ENCODE results near the gene MYZAP.
"Not testable (repeated sequence)": the region's sequence is repeated elsewhere in the genome, so short reads cannot be mapped to it uniquely, and the experiment has no call there.

Gene MYZAP

DNA sequence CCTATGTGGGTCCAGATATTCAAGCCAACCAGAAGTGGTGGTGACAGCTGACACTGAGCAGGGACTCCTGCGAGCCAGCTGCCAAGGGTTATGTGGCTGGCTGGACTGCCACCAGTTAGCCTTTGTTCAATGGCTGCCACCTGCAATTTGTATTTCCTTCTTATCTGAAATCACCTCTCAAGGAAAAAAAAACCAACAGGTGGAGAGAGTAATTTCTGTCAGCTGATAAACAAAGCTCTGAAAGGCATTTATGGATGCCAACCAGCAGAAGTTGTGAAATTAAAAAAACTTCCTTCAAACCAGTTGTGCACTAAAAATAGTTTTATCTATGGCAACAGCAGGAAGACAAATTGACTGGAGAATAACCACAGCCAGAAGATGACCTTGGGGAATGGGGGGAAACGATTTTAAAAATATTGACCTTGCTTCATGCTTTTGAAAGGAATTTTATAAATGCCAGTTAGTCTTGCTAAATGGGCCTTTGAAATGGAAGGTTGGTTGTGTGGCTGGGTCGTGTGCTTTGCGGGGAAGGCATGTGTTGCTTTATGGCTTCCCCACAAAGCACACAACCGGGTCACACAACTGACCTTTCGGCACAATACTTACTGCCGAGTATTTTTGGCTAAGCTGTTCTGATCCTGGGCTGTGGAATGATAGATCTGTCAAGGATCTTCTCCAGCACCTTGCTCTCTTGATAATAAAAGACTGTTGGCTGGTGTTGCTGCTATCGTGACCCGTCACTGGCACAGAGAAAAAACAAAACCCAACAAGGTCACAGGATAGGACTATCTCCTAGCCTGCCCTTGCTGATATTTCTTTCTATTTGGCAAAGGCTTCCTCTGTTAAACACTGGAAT, 3.5 kb downstream of the MYZAP start:
- no peak for DNase-seq

DNA sequence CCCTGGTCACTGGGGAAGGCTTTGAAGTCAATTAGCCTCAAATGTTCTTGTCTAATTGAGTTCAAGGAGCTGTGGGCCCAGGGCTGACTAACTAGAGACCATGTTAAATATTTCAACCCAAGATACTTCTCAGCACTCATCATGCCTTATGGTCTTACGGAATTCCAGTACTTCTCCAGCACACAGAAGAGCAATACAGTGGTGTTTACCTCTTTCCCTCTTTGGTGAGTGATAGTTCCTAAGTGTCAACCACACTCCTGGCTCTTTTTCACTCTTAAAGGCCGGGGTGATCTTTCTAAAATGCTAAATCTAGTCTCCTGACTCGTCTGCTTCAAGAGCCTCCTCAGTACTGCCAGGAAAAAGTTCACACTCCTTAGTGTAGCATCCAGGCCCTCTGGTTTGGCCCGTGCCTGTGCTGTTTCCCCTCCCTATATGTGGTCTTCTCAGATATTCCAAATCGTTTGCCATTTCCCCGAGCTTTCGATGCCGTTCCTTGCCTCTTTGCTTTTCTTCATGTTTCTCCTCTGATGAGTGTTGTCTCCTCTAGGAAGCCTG, 4.7 kb downstream of the MYZAP start:
- DNase-seq: no peak

DNA sequence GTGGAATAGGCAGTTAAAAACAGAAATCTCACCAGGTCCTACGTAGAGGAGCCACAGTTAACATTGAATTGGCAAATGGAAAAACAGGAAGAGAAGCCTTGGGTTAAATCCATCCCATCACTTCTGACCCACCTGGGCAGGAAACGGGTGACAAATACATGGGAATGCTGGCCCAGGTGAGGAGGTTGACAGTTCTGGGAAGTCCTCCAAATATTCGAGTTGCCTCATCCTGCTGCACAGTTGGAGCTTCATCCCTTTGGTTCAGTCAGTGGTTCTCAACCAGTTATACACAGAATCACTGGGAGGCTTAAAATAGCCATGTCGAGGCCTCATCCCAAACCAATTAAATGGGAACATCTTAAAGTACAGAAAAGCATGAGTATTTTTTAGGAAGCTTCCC, 5.3 kb downstream of the MYZAP start:
- DNase-seq: no peak

DNA sequence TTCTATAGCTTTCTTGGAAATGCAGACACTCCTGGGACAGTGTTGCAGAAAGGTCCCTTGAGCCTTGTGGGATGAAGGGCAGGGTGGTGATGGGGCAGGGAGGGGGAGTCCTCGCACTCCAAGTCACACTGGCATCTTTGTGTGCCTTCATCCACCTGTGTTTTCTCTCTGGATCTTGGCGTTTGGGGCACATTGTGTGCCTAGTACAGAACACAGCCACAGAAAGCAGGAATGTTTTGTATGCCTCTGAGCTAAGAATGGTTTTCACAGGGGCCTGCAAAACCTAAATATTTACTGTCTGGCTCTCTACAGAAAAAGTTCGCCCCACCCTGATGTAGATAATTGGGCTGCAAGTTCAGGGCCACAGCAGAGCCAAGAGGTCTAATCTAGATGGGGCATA, 5.7 kb downstream of the MYZAP start:
- DNase-seq: no peak

DNA sequence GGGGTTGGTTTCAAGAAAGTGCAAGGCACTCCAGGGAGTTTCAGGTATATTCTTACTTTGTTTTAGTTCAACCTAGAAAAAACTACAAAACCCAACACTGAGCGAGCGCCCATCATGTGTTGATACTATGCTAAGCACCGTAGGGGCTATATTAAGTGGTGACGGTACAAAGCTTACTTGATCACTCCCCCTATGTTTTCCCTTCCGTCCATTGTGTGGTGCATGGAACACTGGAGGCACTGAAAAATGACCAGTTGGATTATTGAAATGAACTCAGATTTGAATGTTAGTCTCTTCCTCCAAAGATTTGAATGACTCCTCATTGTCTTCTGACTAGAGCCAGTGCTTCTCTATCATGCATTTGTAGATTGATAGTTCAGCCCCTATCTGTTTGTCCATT, 6.6 kb downstream of the MYZAP start:
- DNase-seq: no peak

DNA sequence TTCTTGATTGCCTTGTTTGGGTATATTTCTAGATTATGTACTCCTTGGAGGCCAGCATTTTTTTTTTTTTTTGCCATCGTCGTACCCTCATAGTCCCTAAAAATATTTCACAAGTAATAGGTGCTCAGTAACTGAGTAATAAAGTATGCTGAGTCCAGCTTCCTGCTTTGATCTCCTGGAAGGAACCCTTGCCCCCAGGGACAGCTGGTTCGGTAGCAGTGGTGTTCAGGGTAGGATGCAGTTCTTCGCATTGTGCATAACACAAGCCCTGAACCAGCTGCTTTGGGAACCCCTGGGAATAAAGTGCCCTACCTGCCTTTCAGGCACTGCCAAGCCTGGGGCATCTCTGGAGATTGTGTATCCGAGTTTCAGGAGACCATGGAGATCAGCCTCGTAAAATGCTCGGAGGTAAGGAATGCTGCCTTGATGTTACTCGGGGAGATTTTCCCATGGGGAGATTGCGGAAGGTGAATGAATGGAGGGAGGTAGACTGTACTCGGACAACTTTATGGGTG, 7.6 kb downstream of the MYZAP start:
- DNase-seq: no peak

DNA sequence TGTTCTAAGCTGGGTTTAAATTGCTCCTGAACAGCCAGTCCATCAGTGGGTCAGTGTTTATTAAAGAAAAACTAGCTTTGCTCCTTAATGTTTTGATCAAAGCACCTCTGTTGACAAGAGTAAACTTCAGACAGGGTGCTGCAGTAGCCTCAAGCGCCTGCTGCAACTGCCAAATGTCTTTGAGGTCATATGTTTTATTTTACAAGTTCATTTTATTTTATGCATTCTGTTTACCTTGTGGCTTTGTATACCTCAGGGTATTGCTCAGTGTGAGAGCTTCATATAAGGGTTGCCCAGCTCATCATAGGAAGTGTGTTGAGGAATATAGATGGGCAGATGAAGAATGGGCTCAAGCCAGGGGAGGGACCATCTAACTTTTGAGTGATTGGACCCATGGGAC, 8.5 kb downstream of the MYZAP start:
- DNase-seq: no peak

DNA sequence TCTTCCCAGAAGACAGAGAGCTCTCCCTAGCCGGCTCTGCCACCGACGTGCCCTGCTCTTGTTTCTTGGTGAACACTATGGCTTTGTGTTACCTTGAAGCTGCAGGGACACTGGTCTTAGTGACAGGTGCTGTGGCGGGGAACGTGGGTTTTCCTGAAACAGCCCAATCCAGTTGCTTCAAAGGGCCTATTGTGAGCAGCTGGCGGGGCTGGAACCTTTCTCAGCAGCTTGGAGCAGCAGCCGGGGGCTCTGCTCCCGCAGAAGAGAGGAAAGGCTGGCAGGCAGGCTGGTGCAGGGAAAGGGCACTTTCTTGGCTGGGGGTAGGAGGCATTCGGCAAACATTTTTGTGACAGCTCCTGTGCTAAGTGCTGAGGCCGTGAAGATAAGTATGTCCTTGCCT, 12.8 kb downstream of the MYZAP start:
- DNase-seq: no peak

DNA sequence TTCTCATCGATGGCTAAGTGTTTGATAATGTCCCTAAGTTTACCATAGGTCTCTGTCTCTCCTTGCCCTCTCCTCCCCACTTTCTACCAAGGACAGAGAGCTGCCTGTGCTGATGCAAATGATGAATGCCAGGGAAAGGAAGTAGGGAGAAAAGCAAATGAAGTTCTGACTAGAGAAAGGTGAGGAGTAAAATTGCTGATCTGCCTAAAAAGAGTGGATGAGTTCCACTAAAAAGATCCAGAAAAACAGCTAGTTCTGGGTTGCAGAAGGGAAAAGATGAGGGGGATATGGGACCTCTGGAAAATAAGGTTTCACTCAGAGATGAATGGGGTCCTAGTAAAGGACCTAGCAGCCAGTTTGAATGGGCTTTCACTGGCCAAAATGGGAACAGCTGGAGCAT, 13.8 kb downstream of the MYZAP start:
- DNase-seq: no peak

DNA sequence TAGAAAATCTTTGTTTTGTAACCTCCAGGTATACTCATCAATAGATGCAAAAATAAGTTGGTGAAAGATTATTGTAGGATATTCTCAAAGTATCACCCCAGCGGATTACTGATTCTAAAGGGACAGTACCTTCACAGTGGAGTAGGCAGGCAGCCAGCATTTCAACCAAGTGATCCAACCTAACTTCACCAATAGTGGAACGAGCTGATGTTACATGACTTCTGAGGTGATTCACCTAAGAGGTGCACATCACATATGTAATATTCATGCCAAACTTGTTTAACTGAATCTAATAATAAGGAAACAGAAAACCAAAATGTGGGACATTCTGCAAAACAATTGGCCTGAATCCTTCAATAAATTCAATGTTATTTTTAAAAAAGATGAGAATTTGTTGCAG, 14.3 kb downstream of the MYZAP start:
- DNase-seq: no peak

DNA sequence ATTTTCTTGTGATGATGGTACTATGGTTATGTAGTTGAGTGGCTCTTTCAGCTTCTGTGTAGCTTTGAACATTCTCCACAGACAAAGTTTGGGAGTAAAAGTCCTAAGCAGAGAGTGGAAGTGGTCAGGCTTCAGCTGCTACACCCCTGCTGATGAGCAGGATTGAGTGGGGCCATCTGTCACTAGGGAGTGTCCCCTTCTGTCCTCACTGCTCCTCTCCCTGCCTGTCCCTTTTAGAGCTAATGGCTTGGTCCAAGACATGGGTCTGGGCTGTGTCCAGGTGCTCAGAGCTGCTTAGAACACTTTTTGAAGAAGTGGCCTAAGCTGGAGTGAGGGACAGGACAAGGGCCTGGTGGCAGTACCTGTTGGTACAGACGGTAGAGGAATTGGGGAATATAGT, 15.1 kb downstream of the MYZAP start:
- no peak for DNase-seq

DNA sequence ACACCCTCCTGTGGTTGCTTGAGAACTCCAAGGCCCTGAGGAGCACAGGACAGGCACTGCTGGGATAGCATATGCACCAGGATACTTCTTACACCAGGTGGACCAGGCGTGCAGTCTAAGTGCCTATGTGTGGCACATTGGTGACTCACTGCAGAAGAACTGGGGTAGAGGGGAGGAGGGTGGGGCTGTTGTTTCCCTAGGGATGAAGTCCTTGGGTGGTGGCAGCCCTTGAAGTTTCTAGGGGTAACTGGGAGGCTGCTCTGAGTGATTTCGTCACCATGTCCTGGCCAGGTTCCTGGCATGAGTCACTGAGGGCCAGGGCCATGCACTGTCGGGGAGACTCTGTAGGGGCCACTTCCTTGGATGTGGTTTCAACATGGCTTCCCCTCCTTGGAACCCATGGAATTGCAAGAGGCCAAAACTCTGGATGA, 15.9 kb downstream of the MYZAP start:
- no peak for DNase-seq

DNA sequence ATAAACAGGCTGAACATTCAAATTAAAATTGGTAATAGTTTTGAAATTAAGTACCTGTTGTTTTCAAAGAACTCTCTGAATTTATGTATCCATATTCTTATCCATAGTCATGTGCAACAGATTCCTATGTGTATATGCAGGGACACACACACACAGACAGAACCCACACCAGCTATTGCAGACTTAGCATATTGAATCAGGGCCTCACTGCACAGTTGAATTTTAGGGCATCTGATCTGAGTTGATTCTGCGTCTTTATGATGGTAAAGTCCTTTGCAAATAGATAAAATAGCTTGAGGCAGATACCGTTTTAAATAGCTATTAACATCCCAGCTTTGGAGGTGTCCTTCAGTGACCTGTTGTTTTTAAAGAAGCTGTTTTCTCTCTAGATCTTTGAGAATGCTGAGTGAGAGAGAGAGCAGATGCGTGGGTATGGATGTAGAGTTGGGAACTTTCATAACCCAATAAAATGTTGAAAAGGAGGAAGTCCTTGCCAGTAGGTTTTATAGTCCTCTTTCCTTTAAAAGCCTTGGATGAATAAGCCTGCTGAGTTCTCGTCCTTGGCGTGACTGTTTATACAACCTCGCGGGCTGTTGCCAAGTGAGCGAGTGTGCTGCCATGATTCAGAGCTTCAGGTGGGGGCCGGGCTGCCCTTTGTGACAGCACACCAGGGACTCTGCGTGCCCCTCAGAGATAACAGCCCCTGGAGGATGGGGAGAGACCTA, 18.3 kb downstream of the MYZAP start:
- no peak for DNase-seq

DNA sequence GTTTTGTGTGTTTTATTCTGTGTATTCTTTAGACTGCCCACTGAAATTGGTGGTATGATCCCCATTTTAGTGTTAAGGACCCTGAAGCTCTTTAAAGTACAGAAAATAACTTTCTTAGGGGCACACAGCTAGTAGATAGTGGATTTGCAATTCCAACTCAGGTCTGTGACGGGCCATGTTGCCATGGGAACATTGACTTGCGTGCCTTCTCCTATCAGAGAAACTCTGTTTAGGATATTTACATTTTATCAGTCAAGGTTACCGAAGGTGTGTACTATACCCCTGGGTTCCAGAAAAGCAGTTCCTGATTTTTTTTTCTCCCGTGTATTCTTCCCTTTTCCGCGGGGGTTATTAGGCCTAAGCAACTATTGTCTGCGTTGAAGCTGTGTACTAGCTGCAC, 19.4 kb downstream of the MYZAP start:
- no peak for DNase-seq

DNA sequence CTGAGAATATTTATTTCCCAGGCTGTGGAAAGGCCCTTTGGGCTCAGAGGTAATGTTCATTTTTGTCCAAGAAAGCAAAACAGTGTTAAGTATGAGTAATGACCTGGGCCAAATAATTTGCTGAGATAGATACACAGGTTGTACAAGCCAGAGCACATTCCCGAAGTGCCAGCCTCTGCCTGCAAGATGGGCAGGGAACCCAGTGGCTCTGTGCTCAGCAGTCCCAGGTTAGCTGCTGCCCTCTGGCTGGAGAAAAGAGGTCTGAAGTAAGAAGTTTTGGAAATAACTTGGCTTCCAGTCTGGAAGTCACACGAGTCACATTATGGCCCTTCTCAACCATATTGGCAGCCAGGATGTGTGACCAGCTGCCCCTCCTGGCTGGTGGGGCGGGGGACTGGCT, 20.2 kb downstream of the MYZAP start:
- no peak for DNase-seq

DNA sequence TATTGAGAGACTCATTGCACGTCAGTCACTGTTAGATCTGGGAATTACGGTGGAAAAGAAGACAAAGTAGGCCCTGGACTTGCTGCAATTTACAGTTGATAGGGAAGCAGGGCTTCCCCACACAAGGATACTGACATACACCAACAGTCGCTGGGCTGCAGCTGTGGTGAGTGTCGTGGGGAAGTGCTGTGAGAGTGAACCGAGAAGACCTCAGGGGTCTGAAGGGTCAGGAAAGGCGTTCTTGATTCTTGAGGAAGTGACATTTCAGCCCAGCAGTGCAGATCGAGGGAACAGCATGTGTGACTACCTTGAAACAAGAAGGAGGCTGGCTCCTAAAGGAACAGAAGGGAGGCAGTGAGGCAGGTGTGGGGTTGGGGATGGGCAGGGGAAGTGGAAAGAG, 22.5 kb downstream of the MYZAP start:
- DNase-seq: no peak

DNA sequence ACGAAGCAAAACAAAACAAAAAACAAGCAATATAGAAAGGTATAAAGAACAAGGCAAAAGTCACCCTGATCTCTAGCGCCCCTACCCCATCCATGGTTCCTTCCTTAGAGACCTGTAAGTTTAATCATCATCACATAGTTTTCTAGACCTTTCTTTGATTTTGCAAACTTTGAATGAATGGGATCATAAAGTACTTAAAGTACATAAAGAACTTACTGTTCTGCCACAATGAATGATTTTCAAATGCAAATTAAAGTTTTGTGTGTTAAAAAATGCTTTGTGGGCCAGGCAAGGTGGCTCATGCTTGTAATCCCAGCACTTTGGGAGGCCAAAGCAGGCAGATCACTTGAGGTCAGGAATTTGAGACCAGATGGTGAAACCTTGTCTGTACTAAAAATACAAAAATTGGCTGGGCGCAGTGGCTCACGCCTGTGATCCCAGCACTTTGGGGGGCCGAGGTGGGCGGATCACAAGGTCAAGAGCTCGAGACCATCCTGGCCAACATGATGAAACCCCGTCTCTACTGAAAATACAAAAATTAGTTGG, 24.3 kb downstream of the MYZAP start:
- DNase-seq: not testable (repeated sequence)

DNA sequence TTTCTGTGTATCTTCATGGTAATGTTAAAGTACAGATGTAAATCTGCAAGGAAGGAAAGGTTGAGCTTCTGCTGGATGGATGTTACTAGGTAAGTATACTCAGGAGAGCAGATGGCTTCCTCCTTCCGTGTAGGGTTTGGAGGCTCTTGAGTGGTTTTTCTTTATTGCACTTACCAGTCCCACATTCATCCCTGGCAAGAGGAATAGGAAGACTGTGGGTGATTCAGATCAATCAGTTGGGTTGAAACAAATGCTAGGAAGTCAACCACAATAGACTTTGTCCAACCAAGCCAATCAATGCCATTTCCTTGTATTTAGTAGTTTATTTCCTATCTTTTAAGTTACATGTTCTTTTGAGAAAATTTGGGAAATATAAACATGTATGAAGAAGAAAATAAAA, 26.6 kb downstream of the MYZAP start:
- no peak for DNase-seq

DNA sequence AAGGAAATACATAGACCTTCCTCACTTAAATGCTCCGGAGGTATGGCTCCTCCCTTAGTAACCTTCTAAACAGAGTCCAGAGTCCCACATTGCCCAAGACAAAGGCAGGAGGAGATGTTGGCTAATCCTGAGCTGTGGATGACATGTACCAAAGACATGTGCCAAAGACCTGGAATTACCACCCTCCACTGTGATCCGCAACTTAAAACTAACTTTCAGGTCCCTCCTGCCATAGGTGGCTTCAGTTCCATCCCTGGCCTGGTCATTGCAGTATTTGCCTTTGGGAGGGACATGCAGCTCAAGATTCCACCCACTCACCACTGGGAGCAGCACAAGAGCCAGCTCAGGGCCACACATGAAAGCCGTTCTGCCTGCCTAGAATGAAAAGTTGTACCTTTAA, 28.0 kb downstream of the MYZAP start:
- no peak for DNase-seq

DNA sequence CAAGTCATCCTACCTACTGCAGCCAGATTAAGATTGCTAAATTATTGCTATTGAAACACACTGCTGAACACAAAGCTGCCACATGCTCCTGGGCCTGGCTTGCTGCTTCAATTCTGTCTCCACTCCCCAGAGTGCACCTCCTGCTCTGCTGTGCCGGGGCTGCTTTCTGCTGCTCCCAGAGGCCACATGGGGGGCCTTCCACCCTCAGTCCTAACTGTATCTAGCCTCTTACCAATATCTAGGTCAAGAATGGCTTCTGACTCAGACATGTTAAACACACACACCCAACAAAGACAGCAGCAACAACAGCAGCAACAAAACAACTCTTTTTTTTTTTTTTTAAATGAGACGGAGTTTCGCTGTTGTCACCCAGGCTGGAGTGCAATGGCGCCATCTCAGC, 33.0 kb downstream of the MYZAP start:
- DNase-seq: no peak

DNA sequence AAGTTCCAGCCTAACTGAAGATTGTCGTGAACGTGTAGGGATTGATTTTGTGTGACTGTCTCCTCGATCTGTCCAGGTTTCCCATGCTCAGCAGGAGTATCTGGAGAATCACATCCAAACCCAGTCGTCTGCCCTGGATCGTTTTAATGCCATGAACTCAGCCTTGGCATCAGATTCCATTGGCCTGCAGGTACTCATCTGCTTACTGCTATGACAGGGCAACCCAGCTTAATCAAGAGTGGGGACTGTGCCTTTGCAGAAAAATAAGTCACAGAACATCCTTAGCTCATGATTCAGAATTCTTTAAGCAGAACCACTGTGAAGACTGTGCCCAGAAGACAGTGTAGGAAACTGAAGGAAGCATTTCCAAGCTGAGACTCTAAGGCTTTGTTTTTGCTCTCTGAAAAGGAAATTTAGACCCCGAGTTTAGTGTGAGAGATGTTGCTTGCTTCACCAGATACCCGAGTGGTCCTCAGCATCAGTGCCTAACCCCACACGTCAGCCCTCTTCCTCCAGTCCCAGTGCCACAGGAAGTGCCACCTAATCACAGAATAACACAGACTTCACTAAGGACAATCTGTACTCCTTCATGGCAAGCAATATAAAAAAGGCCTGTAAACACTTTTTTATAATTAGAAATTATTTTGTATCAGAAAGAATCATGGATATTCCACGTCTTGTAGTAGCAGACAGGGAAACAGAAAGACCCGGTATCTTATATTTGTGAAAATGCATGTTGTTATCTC, 34.2 kb downstream of the MYZAP start:
- DNase-seq: no peak

DNA sequence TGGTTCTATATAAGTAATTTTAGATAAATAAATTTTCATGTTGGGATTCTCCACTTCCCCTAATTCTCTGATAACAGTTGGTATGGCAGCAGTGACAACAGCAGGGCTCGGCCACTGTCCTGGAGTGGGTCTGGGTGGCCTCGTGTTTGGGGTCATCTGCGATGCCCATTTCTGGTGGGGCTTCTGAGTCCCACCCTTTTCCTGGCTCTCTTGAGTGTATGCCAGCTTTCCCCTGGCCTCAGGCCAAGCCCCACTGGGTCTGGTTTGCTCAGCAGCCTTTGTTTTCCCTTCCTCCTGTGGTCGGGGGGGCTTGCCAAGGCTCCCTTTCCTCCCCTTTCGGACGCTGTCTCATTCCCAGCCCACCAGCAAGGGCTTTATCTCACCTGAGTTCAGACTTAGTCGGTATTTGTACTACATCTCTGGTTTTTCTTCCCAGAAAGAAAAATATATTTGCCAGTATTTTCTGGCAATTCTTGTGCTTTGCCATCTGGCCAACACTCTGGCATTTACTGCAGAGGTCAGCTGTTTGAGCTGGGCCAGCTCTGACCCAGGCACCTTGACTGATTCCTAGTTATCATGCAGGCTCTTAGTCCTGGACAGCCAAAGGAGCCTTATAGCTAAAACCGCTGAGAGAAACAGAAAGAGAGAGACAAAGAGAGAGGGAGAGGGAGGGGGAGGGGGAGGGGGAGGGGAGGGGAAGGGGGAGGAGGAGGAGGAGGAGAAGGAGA, 35.2 kb downstream of the MYZAP start:
- no peak for DNase-seq
